Tongue (tissue), 3 donors: Measurements from ENCODE around the gene ARHGEF11. TPM values are rescaled to one million over a fixed set of nuclear protein-coding genes. Genes with fewer than 3 reads are reported as not detected.

Experiments
- DNase-seq: peaks from one replicate; pipeline ENCODE4 v3.0.0-alpha.2; 2015
- small RNA-seq: library from RNA; depleted of rRNA; stranded (forward); fragments of <200 nt; gene quantifications from one replicate; pipeline ENCODE3, GENCODE V24; 2014; ENCODE audit warnings: low replicate concordance
- total RNA-seq: library from RNA; depleted of rRNA; stranded (reverse); fragments of >200 nt; gene quantifications from one replicate; pipeline ENCODE4 v1.2.3, GENCODE V29; 2014

The ARHGEF11 gene
- total RNA-seq, 1 donor from 2014 or later = 27.7 TPM

- DNase-seq = peak; percentile 77
Measured at GRCh38 chr1:156893048-156893953, 152.2 kb downstream of the ARHGEF11 start, which contains the start of gene PEAR1. PEAR1 (plus strand) TSS chr1:156893718; CDS start chr1:156903927, 10,209 bp downstream.

- DNase-seq = peak; percentile 96
Measured at GRCh38 chr1:156892190-156893047, 153.1 kb downstream of the ARHGEF11 start.

GRCh38 chr1:156889802-156890580 is 155.6 kb downstream of the ARHGEF11 start:
- peak; percentile 92 for DNase-seq

GRCh38 chr1:156887734-156888133 is 157.8 kb downstream of the ARHGEF11 start:
- DNase-seq = no peak

GRCh38 chr1:156887317-156887716 is 158.2 kb downstream of the ARHGEF11 start:
- DNase-seq = no peak

DNA sequence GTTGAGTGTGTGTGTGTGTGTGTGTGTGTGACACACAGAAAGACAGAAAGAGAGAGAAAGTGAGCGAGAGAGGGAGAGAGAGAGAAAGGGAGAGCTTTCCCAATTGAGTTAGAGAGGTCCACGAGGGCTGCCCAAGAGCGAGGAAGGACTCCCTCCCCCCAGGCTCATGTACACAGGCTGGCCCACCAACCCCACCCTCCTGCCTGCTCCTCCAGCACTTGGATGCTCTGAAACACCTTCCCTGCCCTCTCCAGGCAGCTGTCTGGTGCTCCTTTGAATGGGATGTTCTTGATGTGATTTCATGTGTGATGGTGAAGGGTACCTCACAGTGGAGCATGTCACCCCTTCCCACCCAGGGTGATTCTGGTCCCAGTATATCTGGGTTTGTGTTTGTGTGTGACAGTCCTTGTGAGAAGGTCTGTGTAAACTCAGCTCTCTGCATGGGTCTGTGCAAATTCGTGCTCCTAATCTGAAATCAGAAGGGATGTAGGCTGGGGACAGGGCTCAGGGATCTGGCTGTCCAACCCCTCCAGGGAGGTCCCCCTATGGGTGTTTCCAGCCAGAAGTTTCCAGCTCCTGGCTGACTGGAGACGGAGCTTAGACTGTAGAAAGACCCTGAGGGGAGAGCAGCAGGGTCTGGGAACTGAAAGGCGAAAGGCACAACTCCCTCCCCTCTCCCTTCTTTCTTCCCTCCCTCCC is 158.8 kb downstream of the ARHGEF11 start:
- DNase-seq = no peak

DNA sequence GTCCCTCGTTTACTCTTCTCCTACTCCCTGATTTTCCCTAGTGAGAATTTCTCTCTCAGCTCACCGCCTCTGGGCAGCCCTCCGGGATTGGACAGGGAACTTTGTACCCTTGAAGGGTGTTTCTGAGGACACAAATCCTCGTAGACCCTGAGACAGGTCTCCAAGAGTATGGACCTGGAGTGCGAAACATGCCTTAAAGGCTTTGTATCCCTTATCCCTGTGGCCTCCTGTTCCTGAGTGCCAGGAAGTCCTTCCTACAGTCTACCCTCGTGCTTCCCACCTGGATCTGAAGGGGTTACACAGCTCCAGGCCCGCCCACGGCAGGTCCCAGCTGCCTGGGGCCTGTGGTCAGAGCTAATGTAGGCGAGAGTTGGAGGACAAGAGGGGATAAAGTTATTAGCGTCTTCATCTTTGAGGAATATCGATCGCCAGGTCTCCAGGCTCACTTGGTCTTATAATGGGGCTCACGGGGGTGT is 159.6 kb downstream of the ARHGEF11 start:
- no peak for DNase-seq

DNA sequence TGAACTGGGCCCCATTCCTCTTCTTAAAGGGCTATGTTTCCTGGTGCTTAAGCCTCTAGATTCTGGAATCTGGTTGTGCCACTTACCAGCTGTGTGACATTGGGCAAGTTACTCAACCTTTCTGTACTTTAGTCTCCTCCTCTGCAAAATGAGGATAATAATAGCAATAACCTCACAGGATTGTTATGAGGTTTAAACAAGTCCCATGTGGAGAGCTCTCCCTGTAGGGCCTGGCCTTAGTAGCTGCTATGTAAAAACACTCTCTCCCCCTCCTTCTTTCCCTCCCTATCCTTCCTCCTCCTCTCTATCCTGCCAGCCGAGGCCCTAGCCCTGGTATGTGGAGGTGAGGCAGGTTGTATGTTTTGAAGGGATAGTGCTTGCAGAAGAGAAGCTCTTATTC is 160.2 kb downstream of the ARHGEF11 start:
- DNase-seq = no peak

Small RNA genes within 50 kb of the gene (small RNA-seq; reads per million reads assigned to genes)
- gene MIR765 (not detected), gene RN7SL612P (not detected)

Other genes with a start within 250 kb of the ARHGEF11 start
- gene SH2D2A, start 228.9 kb downstream of the ARHGEF11 start, total RNA-seq = not detected
- 0.21 TPM for gene INSRR, start 186.6 kb downstream of the ARHGEF11 start, total RNA-seq
- gene NTRK1, start 184.9 kb downstream of the ARHGEF11 start, total RNA-seq = 0.82 TPM
- gene PEAR1, start 152.0 kb downstream of the ARHGEF11 start, total RNA-seq = 13.6 TPM
- not detected for gene LRRC71, start 125.1 kb downstream of the ARHGEF11 start, total RNA-seq
- not detected for gene ETV3L, start 54.1 kb upstream of the ARHGEF11 start, total RNA-seq
- gene ETV3, start 92.7 kb upstream of the ARHGEF11 start, total RNA-seq = 28.8 TPM